Measurements from ENCODE around the gene SOX8.

DNA sequence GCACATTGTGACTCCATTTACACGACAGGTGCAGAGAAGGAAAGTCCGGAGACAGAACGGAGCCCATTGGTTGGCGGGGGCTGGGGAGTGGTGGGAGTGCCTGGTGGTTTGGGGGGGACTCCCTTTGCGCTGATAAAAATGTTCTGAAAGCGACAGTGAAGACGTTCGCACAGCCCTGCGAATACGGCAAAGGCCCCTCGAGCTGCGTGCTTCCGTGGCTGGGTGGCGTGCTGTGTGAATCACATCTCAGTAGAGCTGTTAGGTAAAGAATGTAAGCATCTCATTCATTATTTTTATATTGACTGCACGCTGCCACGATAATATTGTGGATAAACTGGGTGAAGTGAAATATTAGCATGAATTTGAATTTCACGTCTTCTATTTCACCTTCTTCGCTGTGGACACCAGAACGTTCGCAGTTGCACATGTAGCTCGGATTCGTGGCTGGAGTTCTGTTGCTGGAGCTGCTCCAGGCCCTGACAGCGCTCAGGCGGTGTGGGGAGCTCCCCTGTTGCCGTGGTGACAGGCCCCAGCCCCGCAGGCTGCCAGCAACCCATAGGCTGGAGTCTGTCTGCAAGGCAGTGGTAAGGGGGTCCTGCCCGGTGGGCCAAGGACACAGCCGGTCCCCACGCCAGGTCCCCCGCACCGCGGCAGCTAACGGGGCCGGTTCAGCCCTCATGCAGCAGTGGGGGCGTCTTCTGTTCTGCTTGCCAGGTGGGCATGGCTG lies 44.6 kb downstream of the SOX8 start:
- TF ChIP-seq GATA2 (IDR thresholded peaks at IDR 0.05; ENCODE audit: low read depth, low read length) (no peak), GATA3 (IDR thresholded peaks at IDR 0.05; ENCODE audit: low read depth, low read length) (no peak)
